ENCODE data around the gene RNF150.
"Not testable (repeated sequence)": the region's sequence is repeated elsewhere in the genome, so short reads cannot be mapped to it uniquely, and the experiment has no call there.

Gene RNF150

GRCh38 chr4:141074098-141074878, 59.0 kb downstream of the RNF150 start:
- no peak for DNase-seq

- no peak for DNase-seq
Measured at GRCh38 chr4:141066690-141067089, 66.6 kb downstream of the RNF150 start.

GRCh38 chr4:141065872-141066271, 67.4 kb downstream of the RNF150 start:
- no peak for DNase-seq

GRCh38 chr4:141062651-141063050, 70.6 kb downstream of the RNF150 start:
- DNase-seq = no peak

GRCh38 chr4:141058591-141059512, 74.4 kb downstream of the RNF150 start:
- no peak for DNase-seq

GRCh38 chr4:141057582-141057981, 75.7 kb downstream of the RNF150 start:
- no peak for DNase-seq

GRCh38 chr4:141056473-141056872, 76.8 kb downstream of the RNF150 start:
- DNase-seq = no peak

- DNase-seq = no peak
Measured at GRCh38 chr4:141054446-141054845, 78.8 kb downstream of the RNF150 start.

GRCh38 chr4:141050999-141051398, 82.3 kb downstream of the RNF150 start:
- DNase-seq = not testable (repeated sequence)

- DNase-seq = no peak
Measured at GRCh38 chr4:141047228-141047884, 85.9 kb downstream of the RNF150 start.

GRCh38 chr4:141046255-141046654, 87.0 kb downstream of the RNF150 start:
- no peak for DNase-seq

GRCh38 chr4:141045848-141046247, 87.4 kb downstream of the RNF150 start:
- no peak for DNase-seq

GRCh38 chr4:141041021-141041476, 92.2 kb downstream of the RNF150 start:
- DNase-seq = no peak

GRCh38 chr4:141039156-141039555, 94.1 kb downstream of the RNF150 start:
- DNase-seq = no peak

GRCh38 chr4:141038428-141038827, 94.8 kb downstream of the RNF150 start:
- DNase-seq = no peak

- no peak for DNase-seq
Measured at GRCh38 chr4:141037446-141037845, 95.8 kb downstream of the RNF150 start.

- DNase-seq = peak; percentile 1
Measured at GRCh38 chr4:141036786-141037185, 96.5 kb downstream of the RNF150 start.

GRCh38 chr4:141035920-141036319, 97.3 kb downstream of the RNF150 start:
- DNase-seq = no peak

- peak; percentile 67 for DNase-seq
Measured at GRCh38 chr4:141028024-141028529, 105.2 kb downstream of the RNF150 start.

- peak; percentile 66 for DNase-seq
Measured at GRCh38 chr4:141027421-141027820, 105.8 kb downstream of the RNF150 start.

GRCh38 chr4:141026900-141027299, 106.4 kb downstream of the RNF150 start:
- no peak for DNase-seq

GRCh38 chr4:141023051-141023450, 110.2 kb downstream of the RNF150 start:
- DNase-seq = no peak

GRCh38 chr4:141022111-141022695, 111.1 kb downstream of the RNF150 start:
- DNase-seq = no peak

All from NCI-H345 (cell line).